GM21423 (cell line): ENCODE results near the gene CAMK2B.

Experiments
- ATAC-seq: cut with Tn5 transposase; IDR thresholded peaks from one replicate; pipeline ENCODE4 v1.9.1; 2021; ENCODE audit warnings: mild to moderate bottlenecking, moderate library complexity; ENCODE audit not compliant: unreplicated experiment

The CAMK2B gene

GRCh38 chr7:44309271-44310091, 15.9 kb downstream of the CAMK2B start:
- peak; percentile 50 for ATAC-seq

DNA sequence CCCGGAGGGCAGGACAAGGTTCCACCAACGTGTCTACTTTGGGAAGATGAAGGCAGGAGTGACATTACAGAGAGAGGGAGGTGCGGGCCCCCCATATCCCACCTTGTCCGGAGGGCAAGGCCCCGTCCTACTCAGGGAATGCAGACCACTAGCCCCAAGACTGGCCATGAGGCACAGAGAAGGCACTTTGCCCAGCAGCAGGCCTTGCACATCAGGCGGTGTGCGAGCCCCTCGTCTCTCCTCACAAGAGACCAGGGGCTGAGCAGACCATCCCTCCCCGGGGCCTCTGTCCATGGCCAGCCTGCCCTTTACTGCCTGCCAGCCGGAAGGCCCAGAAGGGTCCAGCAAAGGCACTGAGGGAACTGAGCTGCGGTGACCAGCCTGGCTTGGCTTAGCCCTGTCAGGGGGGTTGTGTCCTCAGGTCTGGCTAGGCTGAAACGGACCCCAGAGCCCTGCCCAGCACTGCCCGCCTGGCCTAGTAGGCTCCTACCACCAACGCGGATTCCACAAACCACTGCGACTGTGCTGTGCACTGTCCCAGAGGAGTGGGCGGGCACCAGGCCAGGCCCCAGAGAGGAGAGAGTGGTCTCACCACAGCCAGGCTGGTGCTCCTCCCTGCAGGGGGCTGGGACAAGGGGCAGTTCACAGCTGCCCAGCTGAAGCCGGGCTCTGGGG, 16.7 kb downstream of the CAMK2B start:
- ATAC-seq = no peak

DNA sequence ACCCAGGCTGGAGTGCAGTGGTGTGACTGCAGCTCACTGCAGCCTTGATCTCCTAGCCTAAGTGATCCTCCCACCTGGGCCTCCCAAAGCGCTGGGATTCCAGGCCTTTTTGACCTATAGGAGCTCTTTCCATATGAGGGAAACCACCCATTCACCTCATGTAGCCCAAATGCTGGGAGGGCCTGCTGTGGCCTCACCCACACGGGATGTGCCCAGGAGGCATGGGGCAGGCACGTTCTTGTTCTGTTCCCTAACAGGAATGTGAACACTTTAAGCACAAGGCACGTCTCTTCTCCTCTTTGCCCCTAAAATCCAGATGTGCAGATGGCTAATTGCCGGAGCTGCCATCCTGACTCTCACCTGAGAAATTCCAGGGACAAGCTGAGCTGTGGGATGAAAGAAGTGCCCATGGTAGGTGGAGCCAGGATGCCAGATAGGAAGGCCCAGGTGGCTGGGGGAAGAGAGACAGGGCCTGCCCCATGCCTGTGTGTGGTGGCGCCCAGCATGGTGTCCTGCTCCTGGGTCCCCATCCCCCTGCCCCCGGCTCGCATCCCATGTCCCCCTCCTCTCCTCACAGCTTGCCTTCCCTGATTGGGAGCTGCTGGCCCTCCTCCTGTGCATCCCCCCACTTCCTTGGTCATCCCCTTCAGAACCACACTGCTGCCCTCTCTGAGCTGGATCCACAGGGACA, 17.3 kb downstream of the CAMK2B start:
- ATAC-seq = no peak

- ATAC-seq = no peak
Observed at GRCh38 chr7:44307301-44307900, 18.0 kb downstream of the CAMK2B start.

GRCh38 chr7:44306606-44307005, 18.8 kb downstream of the CAMK2B start:
- ATAC-seq = no peak

- no peak for ATAC-seq
Observed at GRCh38 chr7:44305564-44306507, 19.6 kb downstream of the CAMK2B start.

DNA sequence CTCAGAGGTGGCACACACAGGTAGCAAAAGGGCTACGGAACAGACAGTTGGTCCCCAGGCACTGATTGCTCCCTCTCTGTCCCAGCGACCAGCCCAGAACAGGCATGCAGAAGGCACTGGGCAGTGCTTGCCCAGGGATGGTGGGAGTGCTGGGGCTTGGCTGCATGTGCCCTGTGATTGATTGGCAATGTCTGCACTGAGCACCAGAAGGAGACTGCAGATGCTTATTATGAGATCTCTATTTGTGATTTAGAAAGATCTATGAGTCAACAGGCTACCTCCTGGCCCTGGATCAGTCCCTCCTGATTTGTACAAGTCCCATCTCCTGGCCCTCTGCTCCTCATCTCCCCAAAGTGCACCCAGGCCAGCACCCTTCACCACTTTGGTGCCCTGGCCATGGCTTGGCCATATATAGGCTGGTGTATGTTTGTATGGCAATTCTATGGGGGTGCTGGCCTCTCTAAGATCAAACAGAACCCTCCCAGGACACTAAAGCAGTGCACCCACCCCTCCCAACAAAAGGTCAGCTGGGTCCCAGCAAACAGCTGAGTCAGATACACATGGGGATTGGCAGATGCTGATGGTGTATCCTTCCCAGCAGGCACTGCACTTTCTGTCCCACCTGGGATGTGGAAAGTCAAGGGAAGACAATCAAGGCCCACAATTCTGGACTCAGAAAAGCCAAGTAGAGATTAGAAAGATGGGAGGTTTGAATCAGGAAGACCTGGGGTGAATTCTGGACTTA, 30.9 kb downstream of the CAMK2B start:
- ATAC-seq = no peak

GRCh38 chr7:44293561-44294324, 31.7 kb downstream of the CAMK2B start:
- ATAC-seq = no peak

DNA sequence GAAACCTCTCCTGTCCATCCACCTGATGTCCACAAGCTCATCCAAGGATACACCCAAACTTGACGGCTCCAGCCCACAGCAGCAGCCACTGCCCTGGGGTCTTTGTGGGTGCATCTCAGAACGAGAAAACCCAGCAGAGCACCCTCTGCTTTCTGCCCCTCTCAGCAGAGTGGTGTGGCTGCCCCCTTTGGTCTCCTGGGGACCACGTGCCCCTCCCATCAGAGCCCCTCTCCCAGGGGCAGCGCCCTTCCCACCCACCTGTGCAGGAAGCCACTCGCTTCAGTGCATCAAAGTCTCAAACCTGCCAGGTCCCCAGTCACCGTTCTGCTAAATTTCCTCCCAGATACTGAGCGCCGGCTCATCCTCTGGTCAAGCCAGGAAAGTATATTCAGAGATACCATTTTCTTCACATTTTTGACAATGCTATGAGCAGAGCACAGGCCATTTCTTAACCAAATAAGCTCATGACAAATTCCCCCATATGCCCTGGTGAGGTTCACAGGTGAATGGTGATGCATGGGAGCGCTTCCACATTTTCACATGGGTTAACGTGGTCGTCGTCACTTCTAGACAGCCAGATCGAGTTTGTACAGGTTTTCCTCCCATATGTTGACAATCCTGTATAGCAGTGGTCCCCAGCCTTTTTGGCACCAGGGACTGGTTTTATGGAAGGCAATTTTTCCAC, 32.4 kb downstream of the CAMK2B start:
- no peak for ATAC-seq

DNA sequence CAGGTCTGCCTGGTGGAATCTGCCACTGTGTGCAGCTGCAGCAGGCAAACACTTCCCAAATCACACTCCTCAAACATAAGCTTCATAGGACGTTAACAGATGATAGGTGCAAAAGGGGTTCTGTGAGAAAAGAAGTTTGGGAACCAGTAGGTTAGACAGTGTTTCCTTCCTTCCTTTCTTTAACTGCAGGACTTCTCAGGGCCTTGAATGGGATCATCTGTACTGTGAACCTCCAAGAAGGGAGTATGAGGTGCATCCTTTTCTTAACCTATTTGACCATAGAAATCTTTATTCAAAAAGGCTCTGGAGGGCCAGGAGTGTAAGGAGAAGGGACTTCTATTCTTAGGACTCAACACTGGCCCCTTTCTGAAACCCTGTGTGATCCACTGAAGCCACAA, 33.0 kb downstream of the CAMK2B start:
- no peak for ATAC-seq

DNA sequence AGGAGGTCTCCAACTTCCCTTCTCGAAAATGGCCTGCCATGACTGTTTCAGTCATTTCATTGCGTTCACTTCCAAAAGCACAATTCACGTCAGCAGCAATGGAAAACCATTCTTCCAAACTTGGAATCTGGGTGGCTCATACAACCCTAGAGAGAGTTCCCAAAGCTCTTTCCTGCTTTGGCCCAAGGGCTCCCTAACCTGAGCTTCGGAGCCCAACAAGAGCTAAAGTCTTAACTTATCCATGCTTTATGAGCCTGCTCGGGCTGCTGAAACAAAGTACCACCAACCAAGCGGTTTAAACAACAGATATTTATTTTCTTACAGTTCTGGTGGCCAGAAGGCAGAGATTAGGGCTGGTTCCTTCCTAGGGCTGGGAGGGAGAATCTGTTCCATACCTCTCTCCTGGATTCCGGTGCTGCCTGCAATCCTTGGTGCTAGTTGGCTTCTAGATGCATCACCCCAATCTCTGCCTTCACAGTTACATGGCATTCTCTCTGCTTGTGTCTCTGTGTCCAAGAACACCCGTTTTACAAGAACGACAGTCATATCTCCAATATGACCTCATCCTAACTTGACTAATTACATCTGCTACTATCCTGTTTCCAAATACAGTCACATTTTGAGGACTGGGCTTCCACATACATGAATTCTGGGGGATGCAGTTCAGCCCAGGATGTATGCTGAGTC, 33.5 kb downstream of the CAMK2B start:
- no peak for ATAC-seq

- no peak for ATAC-seq
Observed at GRCh38 chr7:44291066-44291732, 34.2 kb downstream of the CAMK2B start.

- no peak for ATAC-seq
Observed at GRCh38 chr7:44290252-44290620, 35.2 kb downstream of the CAMK2B start.

DNA sequence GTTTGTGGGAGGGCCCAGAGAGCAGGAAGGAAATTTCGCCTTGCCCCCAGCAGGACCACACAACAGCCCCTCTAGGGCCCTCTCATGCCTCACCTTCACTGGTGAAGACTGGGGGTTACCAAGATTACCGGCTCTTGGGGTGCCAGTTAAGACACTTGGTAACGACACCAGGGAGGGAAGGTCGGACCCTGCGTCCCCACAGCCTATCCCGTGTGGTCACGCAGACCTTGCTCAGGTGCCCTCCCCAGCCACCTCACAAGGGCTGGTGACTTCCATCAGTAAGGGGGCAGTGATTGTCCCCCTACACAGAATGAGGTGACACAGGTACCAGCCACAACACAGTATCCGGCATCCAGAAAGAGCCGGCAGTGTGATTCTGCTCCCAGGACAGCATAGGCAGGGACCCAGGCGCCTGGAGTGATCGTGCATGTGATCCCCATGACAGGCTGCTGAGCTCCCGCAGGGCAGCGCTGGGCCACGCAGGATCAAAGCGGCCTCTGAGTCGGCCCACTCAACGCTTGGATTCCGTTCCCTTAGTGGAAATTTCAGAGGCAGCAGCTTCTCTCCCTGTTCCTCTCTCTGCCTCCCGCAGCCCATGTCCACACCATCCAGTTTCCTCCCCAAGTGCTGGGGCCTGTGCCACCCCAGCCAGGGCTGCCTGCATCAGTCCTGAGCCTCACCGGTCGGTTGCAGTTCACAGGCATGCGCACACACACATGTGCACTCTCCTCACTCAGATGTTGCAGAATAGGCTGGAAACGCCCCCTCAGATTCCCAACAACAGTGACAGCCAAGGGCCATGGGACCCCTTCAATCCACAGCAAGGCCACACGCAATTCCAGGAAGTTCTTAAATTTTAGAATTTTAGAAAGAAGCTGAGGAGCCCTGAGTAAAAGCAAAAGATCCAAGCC, 35.8 kb downstream of the CAMK2B start:
- no peak for ATAC-seq

GRCh38 chr7:44288811-44289340, 36.5 kb downstream of the CAMK2B start:
- ATAC-seq = no peak

DNA sequence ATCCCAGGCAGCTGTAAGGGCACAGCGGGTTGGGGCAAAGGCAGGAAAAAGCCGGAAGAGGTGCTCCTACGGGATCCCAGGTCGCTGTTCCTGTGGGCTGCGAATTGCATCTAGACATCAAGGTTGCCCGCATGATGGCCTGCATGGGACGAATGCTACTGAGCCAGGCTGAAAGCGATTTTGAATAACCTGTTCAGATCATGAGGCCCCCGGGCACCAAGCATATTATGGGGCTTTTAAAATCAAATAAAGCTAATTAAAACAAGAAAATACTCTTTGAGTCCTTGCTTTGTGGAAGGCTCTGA, 37.1 kb downstream of the CAMK2B start:
- no peak for ATAC-seq
